GM21515 (cell line): ENCODE results near the gene RPS2.
"Not testable (repeated sequence)": the region's sequence is repeated elsewhere in the genome, so short reads cannot be mapped to it uniquely, and the experiment has no call there.

Experiments used
- ATAC-seq: cut with Tn5 transposase; IDR thresholded peaks from one replicate; pipeline ENCODE4 v1.9.1; 2021; ENCODE audit not compliant: unreplicated experiment

Gene RPS2

GRCh38 chr16:1920727-1921171 is 43.9 kb downstream of the RPS2 start:
- no peak for ATAC-seq

GRCh38 chr16:1920122-1920521 is 44.5 kb downstream of the RPS2 start:
- ATAC-seq = not testable (repeated sequence)

GRCh38 chr16:1919327-1919998 is 45.2 kb downstream of the RPS2 start:
- no peak for ATAC-seq

GRCh38 chr16:1918351-1919326 is 46.0 kb downstream of the RPS2 start, which contains the start of gene HS3ST6:
Gene HS3ST6 (minus strand): TSS chr16:1918415. CDS start chr16:1918323, 92 bp downstream.
- ATAC-seq = no peak

- no peak for ATAC-seq
Observed at GRCh38 chr16:1917665-1918350, 46.8 kb downstream of the RPS2 start.

- ATAC-seq = no peak
Observed at GRCh38 chr16:1917056-1917664, 47.5 kb downstream of the RPS2 start.

- ATAC-seq = no peak
Observed at GRCh38 chr16:1916640-1916990, 48.0 kb downstream of the RPS2 start.

- no peak for ATAC-seq
Observed at GRCh38 chr16:1915732-1916639, 48.6 kb downstream of the RPS2 start.

- no peak for ATAC-seq
Observed at GRCh38 chr16:1914988-1915387, 49.6 kb downstream of the RPS2 start.

- ATAC-seq = no peak
Observed at GRCh38 chr16:1914084-1914608, 50.5 kb downstream of the RPS2 start.

- no peak for ATAC-seq
Observed at GRCh38 chr16:1913327-1914083, 51.1 kb downstream of the RPS2 start.

- no peak for ATAC-seq
Observed at GRCh38 chr16:1912215-1912543, 52.4 kb downstream of the RPS2 start.
